Epithelial cell of esophagus (primary cell): Measurements from ENCODE around the gene FCER1G.

Source experiments
- DNase-seq: peaks from one replicate; pipeline ENCODE4 v3.0.0; 2010; ENCODE audit warnings: low read depth
- H3K4me3 ChIP-seq: 2 replicates; pipeline ENCODE4 v1.5.1; 2011; ENCODE audit warnings: mild to moderate bottlenecking, low read length, control low read depth
- CTCF ChIP-seq: IDR thresholded peaks from 2 replicates; pipeline ENCODE4 v1.5.1; 2011; ENCODE audit warnings: low read depth, mild to moderate bottlenecking, low read length, control low read depth, inconsistent platforms; ENCODE audit not compliant: insufficient read depth; ENCODE audit errors: missing control alignments

The FCER1G gene

GRCh38 chr1:161201836-161202712 is 13.0 kb upstream of the FCER1G start, which contains the start of gene NDUFS2:
NDUFS2 (plus strand) TSS chr1:161202367; CDS start chr1:161202386, 19 bp downstream.
- TF ChIP-seq CTCF: no peak
- H3K4me3 ChIP-seq: peak within 1 kb of the TSS; percentile 99
- DNase-seq: peak; percentile 99

GRCh38 chr1:161206411-161207140 is 8.5 kb upstream of the FCER1G start:
- no peak for DNase-seq
- H3K4me3 ChIP-seq: no peak overlapping the region
- no peak for TF ChIP-seq CTCF

DNA sequence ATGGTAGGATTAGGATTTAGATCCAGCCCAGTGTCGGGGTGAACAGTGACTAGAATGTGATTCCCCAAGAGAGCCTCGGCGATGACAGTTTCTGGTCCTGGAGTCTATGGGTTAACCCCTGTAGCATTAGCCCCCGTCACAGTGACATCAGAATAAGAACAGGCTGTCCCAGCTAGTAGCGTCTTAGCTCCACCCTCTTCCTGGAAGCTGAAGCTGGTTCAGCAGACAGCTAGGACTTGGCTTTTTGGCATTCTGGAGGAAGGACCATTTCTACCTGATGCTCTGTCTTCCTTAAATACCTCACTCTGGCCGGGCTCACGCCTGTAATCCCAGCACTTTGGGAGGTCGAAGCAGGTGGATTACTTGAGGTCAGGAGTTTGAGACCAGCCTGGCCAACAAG is 7.9 kb upstream of the FCER1G start:
- no peak overlapping the region for H3K4me3 ChIP-seq
- TF ChIP-seq CTCF: no peak
- no peak for DNase-seq

DNA sequence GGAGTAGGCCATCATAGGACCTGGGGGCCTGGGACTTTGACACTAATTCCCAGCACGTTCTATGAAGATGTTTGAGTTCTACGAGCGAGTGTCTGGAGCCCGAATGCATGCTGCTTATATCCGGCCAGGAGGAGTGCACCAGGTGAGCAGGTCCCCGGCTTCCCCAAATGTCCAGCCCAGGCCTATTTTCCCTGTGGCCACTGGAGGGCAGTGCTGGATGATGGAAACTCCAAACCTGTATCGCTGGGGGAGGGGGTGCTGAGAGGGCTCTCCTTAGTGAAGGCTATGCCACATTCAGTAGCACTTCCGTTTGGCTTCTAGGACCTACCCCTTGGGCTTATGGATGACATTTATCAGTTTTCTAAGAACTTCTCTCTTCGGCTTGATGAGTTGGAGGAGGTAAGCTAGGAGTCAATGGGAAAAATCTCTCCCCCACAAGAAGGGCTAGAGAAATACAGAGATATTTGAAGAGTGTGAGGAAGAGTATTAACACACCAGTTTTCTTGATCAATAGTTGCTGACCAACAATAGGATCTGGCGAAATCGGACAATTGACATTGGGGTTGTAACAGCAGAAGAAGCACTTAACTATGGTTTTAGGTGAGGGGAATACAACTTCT is 5.2 kb upstream of the FCER1G start:
- peak; percentile 91 for TF ChIP-seq CTCF

GRCh38 chr1:161214369-161214768 is 726 bp upstream of the FCER1G start:
- no peak overlapping the region for H3K4me3 ChIP-seq
- no peak for DNase-seq
- no peak for TF ChIP-seq CTCF

More for the DNA sequence above, 5.2 kb upstream of the FCER1G start:
- H3K4me3 ChIP-seq: no peak overlapping the region
- DNase-seq: peak; percentile 76

DNA sequence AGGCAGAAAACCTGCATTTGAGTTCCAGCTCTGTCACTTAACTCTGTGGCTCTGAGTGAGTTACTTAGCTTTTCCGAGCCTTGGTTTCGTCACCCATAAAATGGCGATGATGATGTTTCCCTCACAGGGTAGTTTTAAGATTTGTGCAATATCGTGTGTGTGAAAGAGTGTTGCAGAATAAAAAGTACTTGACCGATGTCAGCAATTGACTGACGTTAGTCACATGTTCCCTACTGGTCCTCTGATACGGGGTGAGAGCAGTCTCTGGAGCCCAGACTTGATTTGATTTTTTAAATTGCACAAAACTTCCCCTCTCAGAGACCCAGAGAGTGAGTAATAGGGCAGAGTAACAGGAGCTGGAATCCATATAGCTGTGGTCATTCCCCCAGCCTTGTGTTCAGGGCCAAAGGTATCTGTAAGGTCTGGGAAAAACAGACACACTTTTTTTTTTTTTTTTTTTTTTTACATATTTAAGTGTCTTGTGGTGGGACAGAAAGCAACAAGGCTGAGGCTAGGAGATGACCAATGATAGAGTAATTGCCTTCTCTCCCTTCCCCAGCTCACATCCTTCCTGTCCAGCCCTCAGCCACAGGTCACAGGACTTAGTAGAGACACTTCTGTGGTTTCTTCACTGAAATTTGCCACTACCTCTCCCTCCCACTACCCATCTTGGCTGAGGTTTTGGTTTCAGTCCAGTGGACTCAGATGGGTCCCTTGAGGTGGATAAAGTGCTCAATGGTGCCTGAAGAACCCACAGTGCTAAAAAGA is 2.0 kb downstream of the FCER1G start:
- DNase-seq: no peak
- H3K4me3 ChIP-seq: no peak overlapping the region
- TF ChIP-seq CTCF: no peak
